Spleen (tissue), 11 donors: ENCODE measurements around the gene DISC1. TPM values are rescaled to one million over a fixed set of nuclear protein-coding genes. Genes with fewer than 3 reads are reported as not detected.

Source experiments
- DNase-seq: peaks from one replicate; pipeline ENCODE4 v3.0.0-alpha.2; 2020
- H3K27ac ChIP-seq, 8 donors: fragments of 200-600 bp; sonication (generic) in 7 of 8; 1 replicate in 4 of 8; 2 replicates in 4 of 8; pipeline versions ENCODE4 v1.5.0 to v1.8.0; 2016 to 2021; ENCODE audit warnings: inconsistent platforms in 4 of 8, mild to moderate bottlenecking in 4 of 8, moderate library complexity in 1 of 8
- H3K27me3 ChIP-seq, 7 donors: fragments of 200-600 bp; sonication (generic) in 6 of 7; replicated peaks in 1 of 7; 1 replicate in 4 of 7; 2 replicates in 3 of 7; pipeline versions ENCODE4 v1.5.0 to v1.8.0; 2016 to 2021; ENCODE audit warnings: inconsistent platforms in 3 of 7, mild to moderate bottlenecking in 1 of 7
- H3K36me3 ChIP-seq, 6 donors: fragments of 200-600 bp; sonication (generic) in 5 of 6; 1 replicate in 4 of 6; 2 replicates in 2 of 6; pipeline versions ENCODE4 v1.5.0 to v1.8.0; 2016 to 2021; ENCODE audit warnings: inconsistent platforms in 2 of 6
- H3K4me1 ChIP-seq, 6 donors: fragments of 200-600 bp; sonication (generic) in 5 of 6; 1 replicate in 3 of 6; 2 replicates in 3 of 6; pipeline versions ENCODE4 v1.5.0 to v1.8.0; 2016 to 2021; ENCODE audit warnings: inconsistent platforms in 3 of 6
- H3K4me3 ChIP-seq, 8 donors: fragments of 200-600 bp; sonication (generic) in 7 of 8; 1 replicate in 4 of 8; 2 replicates in 4 of 8; pipeline versions ENCODE4 v1.5.0 to v1.8.0; 2016 to 2021; ENCODE audit warnings: inconsistent platforms in 4 of 8, mild to moderate bottlenecking in 4 of 8, moderate library complexity in 2 of 8
- H3K9me3 ChIP-seq, 8 donors: fragments of 200-600 bp; sonication (generic) in 7 of 8; 1 replicate in 4 of 8; 2 replicates in 4 of 8; pipeline versions ENCODE4 v1.5.0 to v1.8.0; 2016 to 2021; ENCODE audit warnings: inconsistent platforms in 4 of 8
- CTCF ChIP-seq, 11 experiments: fragments of 200-600 bp in 7 of 11; fragments of 450-650 bp in 4 of 11; sonication (generic) in 4 of 11; IDR thresholded peaks in 8 of 11; conservative IDR thresholded peaks in 3 of 11; 1 replicate in 7 of 11; 2 replicates in 4 of 11; pipeline versions ENCODE4 v1.4.0 to v1.8.0; 2016 to 2021; ENCODE audit warnings: antibody characterized with exemption in 11 of 11, inconsistent platforms in 4 of 11, mild to moderate bottlenecking in 1 of 11
- POLR2A ChIP-seq, 3 donors: fragments of 450-650 bp; IDR thresholded peaks; one replicate each; pipeline ENCODE4 v1.5.1; 2017; ENCODE audit warnings: antibody characterized with exemption in 3 of 3, mild to moderate bottlenecking in 1 of 3
- POLR2AphosphoS5 ChIP-seq, 3 donors: sonication (generic); formaldehyde crosslinking; IDR thresholded peaks; one replicate each; pipeline ENCODE4 v1.5.1; 2017; ENCODE audit warnings: antibody characterized with exemption in 3 of 3
- WGBS, 5 donors: extraction: QIAGEN DNeasy Blood & Tissue Kit in 3 of 5; methylation state at CpG; one replicate each; pipeline versions ENCODE4 v1.1.5 to v1.1.7; 2013 to 2018; 5-methylcytosine and 5-hydroxymethylcytosine counted together
- intact Hi-C: fragments of 100-400 bp; cut with DNase I; formaldehyde crosslinking; loops from one replicate; pipeline ENCODE4 v1.15.0; 2023; ENCODE audit warnings: low total_unique reads
- polyA plus RNA-seq, 3 donors: library from polyadenylated mRNA; stranded (reverse); fragments of 200-250 nt; gene quantifications; one replicate each; pipeline ENCODE4 v1.2.1, GENCODE V29; 2013
- total RNA-seq, 7 donors: library from RNA; depleted of rRNA in 3 of 7; stranded (reverse); fragments of >200 nt in 3 of 7; fragmentation: NEBNext Ultra II Directional in 4 of 7; extraction: Animal tissue kit (Norgen Biotek cat#: 25700) in 4 of 7; gene quantifications; one replicate each; pipeline versions ENCODE4 v1.1.0 to v1.2.1, GENCODE V29; 2016 to 2021
- donor health status: healthy with polysubstance abuse.
- donor health status: DM: no; HTN: no; CAD: no; lungs with moderate emphysema.
- donor health status: DM: no; HTN: no; CAD: no.
- donor health status: Bipolar disorder and iron deficiency.
- donor health status: healthy.
- donor health status: DM: no; HTN: no; CAD: no.
- donor health status: DM: yes; HTN: yes; CAD: no.

Gene DISC1
- total and polyA plus RNA-seq, 10 donors = 0.89 to 36.4 (median 24.2) TPM

DNA sequence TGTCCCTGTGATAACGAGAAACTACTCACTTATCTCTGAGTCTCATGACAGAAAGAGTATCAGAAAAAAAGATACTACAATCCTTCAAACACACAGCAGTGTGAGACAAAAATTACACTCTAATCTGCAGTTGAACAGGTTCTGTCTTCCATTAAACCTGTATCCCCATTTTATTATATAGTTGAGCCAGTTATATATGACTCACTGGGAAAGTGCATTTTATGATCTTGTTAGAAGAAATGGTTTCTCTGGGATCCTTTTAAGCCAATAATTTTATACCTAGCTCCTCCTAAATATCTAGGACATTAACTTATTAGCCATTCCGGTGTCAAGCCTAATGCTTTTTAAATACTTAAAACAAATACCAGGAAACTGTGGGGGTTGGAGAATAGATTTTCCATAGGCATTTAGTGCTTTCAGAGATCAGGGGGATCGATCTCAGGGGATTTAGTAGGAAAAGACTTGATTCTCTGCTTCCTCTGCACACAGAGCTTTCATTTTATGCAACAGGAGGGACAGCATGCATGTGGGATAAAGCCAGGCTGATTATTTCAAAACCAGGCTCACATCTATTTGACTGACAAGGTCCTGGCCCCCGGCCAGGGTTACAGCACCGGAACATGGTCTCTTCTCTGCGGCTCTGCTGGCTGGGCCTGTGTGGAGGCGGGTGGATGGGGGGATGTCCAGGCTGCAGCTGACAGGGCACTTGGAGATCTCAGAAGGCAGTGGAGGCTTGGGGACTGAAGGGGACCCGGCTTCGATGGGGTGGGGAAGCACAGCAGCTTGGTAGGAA lies 310.6 kb downstream of the DISC1 start:
- TF ChIP-seq CTCF (IDR thresholded peaks at IDR 0.05 in 8 of 11, conservative IDR thresholded peaks at IDR 0.05 in 3 of 11) = no peak
- TF ChIP-seq POLR2A (IDR thresholded peaks at IDR 0.05) = no peak
- peak; percentile 15 to 58 (median 52) for TF ChIP-seq POLR2AphosphoS5 (IDR thresholded peaks at IDR 0.05)
- Histone ChIP-seq H3K36me3 (peaks cover 0 to 3% (median 0%) of the 10 kb centered on the region in 6 donors), H3K27me3 (no peaks in the 10 kb centered on the region), H3K9me3 (peaks cover 0 to 7% (median 3%) of the 10 kb centered on the region in 8 donors), H3K4me3 (no peak overlapping the region), H3K27ac (no peak overlapping the region), H3K4me1 (peaks cover 0 to 12% (median 5%) of the 10 kb centered on the region in 6 donors)
- no peak for DNase-seq
- intact Hi-C loops = no loop called here
- WGBS, 5 donors = 51 to 66% (median 65%) methylated on average over 9 of the region's 9 CpGs

- Histone ChIP-seq H3K4me1 (peaks cover 0 to 12% (median 5%) of the 10 kb centered on the region in 6 donors), H3K27me3 (no peaks in the 10 kb centered on the region), H3K27ac (no peak overlapping the region), H3K9me3 (no peaks in the 10 kb centered on the region), H3K4me3 (no peak overlapping the region), H3K36me3 (peaks cover 0 to 3% (median 0%) of the 10 kb centered on the region in 6 donors)
- no peak for DNase-seq
- intact Hi-C loops = no loop called here
- TF ChIP-seq CTCF (IDR thresholded peaks at IDR 0.05 in 8 of 11, conservative IDR thresholded peaks at IDR 0.05 in 3 of 11) = no peak
- 94 to 98% (median 95%) methylated on average over 2 of the region's 2 CpGs for WGBS, 5 donors
These were observed 311.6 kb downstream of the DISC1 start for GRCh38 chr1:231938211-231938610.

- H3K36me3 ChIP-seq = peaks cover 0 to 4% (median 0%) of the 10 kb centered on the region in 6 donors
- 93 to 99% (median 95%) methylated on average over 6 of the region's 6 CpGs for WGBS, 5 donors
- intact Hi-C loops = no loop called here
- H3K4me3 ChIP-seq = no peak overlapping the region
- H3K9me3 ChIP-seq = no peaks in the 10 kb centered on the region
- no peak overlapping the region for H3K27ac ChIP-seq
- no peak for TF ChIP-seq CTCF (IDR thresholded peaks at IDR 0.05 in 8 of 11, conservative IDR thresholded peaks at IDR 0.05 in 3 of 11)
- no peak for TF ChIP-seq POLR2AphosphoS5 (IDR thresholded peaks at IDR 0.05)
- no peak for TF ChIP-seq POLR2A (IDR thresholded peaks at IDR 0.05)
- peaks cover 0 to 12% (median 5%) of the 10 kb centered on the region in 6 donors for H3K4me1 ChIP-seq
- DNase-seq = no peak
- no peaks in the 10 kb centered on the region for H3K27me3 ChIP-seq
These were observed 312.1 kb downstream of the DISC1 start for GRCh38 chr1:231938711-231939110.

GRCh38 chr1:231939118-231939517 lies 312.5 kb downstream of the DISC1 start:
- DNase-seq = no peak
- Histone ChIP-seq H3K36me3 (peaks cover 0 to 8% (median 0%) of the 10 kb centered on the region in 6 donors), H3K4me1 (peaks cover 0 to 12% (median 4%) of the 10 kb centered on the region in 6 donors), H3K27ac (no peak overlapping the region), H3K9me3 (no peaks in the 10 kb centered on the region), H3K4me3 (no peak overlapping the region), H3K27me3 (no peaks in the 10 kb centered on the region)
- WGBS, 5 donors = 91 to 97% (median 91%) methylated on average over 4 of the region's 4 CpGs
- TF ChIP-seq POLR2A (IDR thresholded peaks at IDR 0.05) (no peak), CTCF (IDR thresholded peaks at IDR 0.05 in 8 of 11, conservative IDR thresholded peaks at IDR 0.05 in 3 of 11) (no peak), POLR2AphosphoS5 (IDR thresholded peaks at IDR 0.05) (no peak)
- intact Hi-C loops = no loop called here
